Smooth muscle cell (in vitro differentiated cells): Measurements from ENCODE around the gene TF. TPM values are rescaled to one million over a fixed set of nuclear protein-coding genes. Genes with fewer than 3 reads are reported as not detected.

Experiments used
- DNase-seq: peaks from one replicate; lab custom pipeline; 2025; ENCODE audit not compliant: unreplicated experiment; lab: John Stamatoyannopoulos, UW
- H2AFZ ChIP-seq: fragments of 200-600 bp; sonication (generic); 2 replicates; pipeline ENCODE4 v1.6.0; 2016; ENCODE audit warnings: antibody characterized with exemption, low read depth, mild to moderate bottlenecking
- H3F3A ChIP-seq: fragments of 200-600 bp; sonication (generic); 2 replicates; pipeline ENCODE4 v1.6.0; 2017; ENCODE audit warnings: antibody characterized with exemption, low read depth
- H3K27ac ChIP-seq: fragments of 200-600 bp; sonication (generic); 2 replicates; pipeline ENCODE4 v1.5.1; 2016; ENCODE audit warnings: low read depth, mild to moderate bottlenecking
- H3K27me3 ChIP-seq: fragments of 200-600 bp; sonication (generic); 2 replicates; pipeline ENCODE4 v1.6.1; 2016; ENCODE audit warnings: low read depth, mild to moderate bottlenecking
- H3K36me3 ChIP-seq: fragments of 200-600 bp; sonication (generic); 2 replicates; pipeline ENCODE4 v1.5.1; 2016; ENCODE audit warnings: low read depth
- H3K4me1 ChIP-seq: fragments of 200-600 bp; sonication (generic); 2 replicates; pipeline ENCODE4 v1.5.1; 2016; ENCODE audit warnings: low read depth
- H3K4me2 ChIP-seq: fragments of 200-600 bp; sonication (generic); 2 replicates; pipeline ENCODE4 v1.6.0; 2016; ENCODE audit warnings: mild to moderate bottlenecking
- H3K4me3 ChIP-seq: fragments of 200-600 bp; sonication (generic); 2 replicates; pipeline ENCODE4 v1.5.1; 2016; ENCODE audit warnings: mild to moderate bottlenecking
- H3K79me2 ChIP-seq: fragments of 200-600 bp; sonication (generic); 2 replicates; pipeline ENCODE4 v1.6.0; 2016; ENCODE audit warnings: low read depth, mild to moderate bottlenecking
- H3K9ac ChIP-seq: fragments of 200-600 bp; sonication (generic); 2 replicates; pipeline ENCODE4 v1.6.0; 2016; ENCODE audit warnings: low read depth
- H3K9me3 ChIP-seq: fragments of 200-600 bp; sonication (generic); replicated peaks from 2 replicates; pipeline ENCODE4 v1.5.1; 2016; ENCODE audit warnings: low read depth
- H4K20me1 ChIP-seq: fragments of 200-600 bp; sonication (generic); 2 replicates; pipeline ENCODE4 v1.6.0; 2016; ENCODE audit warnings: low read depth
- CTCF ChIP-seq: fragments of 200-600 bp; sonication (generic); IDR thresholded peaks from 2 replicates; pipeline ENCODE4 v1.5.1; 2017; ENCODE audit warnings: borderline replicate concordance, mild to moderate bottlenecking, antibody characterized with exemption; ENCODE audit not compliant: insufficient read depth, poor library complexity, severe bottlenecking
- WGBS: methylation state at CpG from one replicate; pipeline ENCODE4 v1.1.7; 2016; ENCODE audit warnings: low lambda C conversion rate; 5-methylcytosine and 5-hydroxymethylcytosine counted together
- polyA plus RNA-seq: library from polyadenylated mRNA; unstranded; fragments of >200 nt; fragmentation: Nextera tagmentation; extraction: Ambion mirVana; gene quantifications from 2 replicates; pipeline ENCODE4 v1.2.1, GENCODE V29; 2016
- total RNA-seq: library from RNA; depleted of rRNA; stranded (reverse); fragments of >200 nt; gene quantifications from 2 replicates; pipeline ENCODE4 v1.2.3, GENCODE V29; 2014

The TF gene
- total and polyA plus RNA-seq, 2 experiments from 2014 or later: 1.0 to 1.6 TPM

- no peaks in the 10 kb centered on the region for H4K20me1 ChIP-seq
- H3F3A ChIP-seq: no peaks in the 10 kb centered on the region
- no peak overlapping the region for H3K27ac ChIP-seq
- no peak overlapping the region for H3K9ac ChIP-seq
- no peaks in the 10 kb centered on the region for H3K79me2 ChIP-seq
- 70% methylated on average over 4 of the region's 4 CpGs for WGBS
- H3K4me1 ChIP-seq: no peaks in the 10 kb centered on the region
- no peak overlapping the region for H3K4me3 ChIP-seq
- no peaks in the 10 kb centered on the region for H3K36me3 ChIP-seq
- H3K9me3 ChIP-seq: no peaks in the 10 kb centered on the region
- H3K27me3 ChIP-seq: peaks cover 8% of the 10 kb centered on the region
- no peak overlapping the region for H2AFZ ChIP-seq
- no peak overlapping the region for H3K4me2 ChIP-seq
- no peak for TF ChIP-seq CTCF
- no peak for DNase-seq
Measured at GRCh38 chr3:133706033-133706432, 40.2 kb upstream of the TF start.

GRCh38 chr3:133709139-133709750 is 36.9 kb upstream of the TF start:
- no peak for TF ChIP-seq CTCF
- no peaks in the 10 kb centered on the region for H3F3A ChIP-seq
- H3K27me3 ChIP-seq: peaks cover 8% of the 10 kb centered on the region
- H4K20me1 ChIP-seq: no peaks in the 10 kb centered on the region
- no peaks in the 10 kb centered on the region for H3K4me1 ChIP-seq
- H3K27ac ChIP-seq: no peak overlapping the region
- no peaks in the 10 kb centered on the region for H3K36me3 ChIP-seq
- WGBS: 90% methylated on average over 3 of the region's 3 CpGs
- H3K9me3 ChIP-seq: no peaks in the 10 kb centered on the region
- no peak overlapping the region for H3K4me2 ChIP-seq
- no peaks in the 10 kb centered on the region for H3K79me2 ChIP-seq
- no peak overlapping the region for H2AFZ ChIP-seq
- DNase-seq: no peak
- no peak overlapping the region for H3K4me3 ChIP-seq
- H3K9ac ChIP-seq: no peak overlapping the region

- no peak overlapping the region for H2AFZ ChIP-seq
- no peak overlapping the region for H3K4me2 ChIP-seq
- no peaks in the 10 kb centered on the region for H4K20me1 ChIP-seq
- H3K9ac ChIP-seq: no peak overlapping the region
- H3K4me3 ChIP-seq: no peak overlapping the region
- no peaks in the 10 kb centered on the region for H3K79me2 ChIP-seq
- DNase-seq: no peak
- 86% methylated on average over 4 of the region's 4 CpGs for WGBS
- H3F3A ChIP-seq: no peaks in the 10 kb centered on the region
- TF ChIP-seq CTCF: no peak
- no peaks in the 10 kb centered on the region for H3K36me3 ChIP-seq
- H3K9me3 ChIP-seq: no peaks in the 10 kb centered on the region
- peaks cover 8% of the 10 kb centered on the region for H3K27me3 ChIP-seq
- H3K4me1 ChIP-seq: no peaks in the 10 kb centered on the region
- no peak overlapping the region for H3K27ac ChIP-seq
Measured at GRCh38 chr3:133711013-133711412, 35.2 kb upstream of the TF start.

- DNase-seq: no peak
- no peak overlapping the region for H3K27ac ChIP-seq
- H3K79me2 ChIP-seq: no peaks in the 10 kb centered on the region
- no peaks in the 10 kb centered on the region for H4K20me1 ChIP-seq
- H3K27me3 ChIP-seq: peaks cover 8% of the 10 kb centered on the region
- H2AFZ ChIP-seq: no peak overlapping the region
- no peak for TF ChIP-seq CTCF
- WGBS: 87% methylated on average over 5 of the region's 5 CpGs
- no peaks in the 10 kb centered on the region for H3K9me3 ChIP-seq
- H3K4me3 ChIP-seq: no peak overlapping the region
- H3K4me1 ChIP-seq: no peaks in the 10 kb centered on the region
- H3K4me2 ChIP-seq: no peak overlapping the region
- H3K9ac ChIP-seq: no peak overlapping the region
- no peaks in the 10 kb centered on the region for H3K36me3 ChIP-seq
- H3F3A ChIP-seq: no peaks in the 10 kb centered on the region
Measured at GRCh38 chr3:133712017-133712416, 34.2 kb upstream of the TF start.
